Neural cell (in vitro differentiated cells): ENCODE data around the gene EHD4.

Experiments
- EP300 ChIP-seq: fragments of 450-650 bp; conservative IDR thresholded peaks from 2 replicates; pipeline ENCODE4 v1.6.1; 2014; ENCODE audit warnings: antibody characterized with exemption, mild to moderate bottlenecking, moderate library complexity; ENCODE audit not compliant: poor library complexity, severe bottlenecking
- TF ChIP-seq, protein P1 (sequence below): fragments of 450-650 bp; IDR thresholded peaks from 2 replicates; pipeline ENCODE4 v1.5.1; 2014; ENCODE audit warnings: antibody characterized with exemption, mild to moderate bottlenecking, moderate library complexity; ENCODE audit not compliant: poor library complexity, severe bottlenecking

GRCh38 chr15:41997845-41998244, 25.5 kb upstream of the EHD4 start:
- TF ChIP-seq, protein P1, sequence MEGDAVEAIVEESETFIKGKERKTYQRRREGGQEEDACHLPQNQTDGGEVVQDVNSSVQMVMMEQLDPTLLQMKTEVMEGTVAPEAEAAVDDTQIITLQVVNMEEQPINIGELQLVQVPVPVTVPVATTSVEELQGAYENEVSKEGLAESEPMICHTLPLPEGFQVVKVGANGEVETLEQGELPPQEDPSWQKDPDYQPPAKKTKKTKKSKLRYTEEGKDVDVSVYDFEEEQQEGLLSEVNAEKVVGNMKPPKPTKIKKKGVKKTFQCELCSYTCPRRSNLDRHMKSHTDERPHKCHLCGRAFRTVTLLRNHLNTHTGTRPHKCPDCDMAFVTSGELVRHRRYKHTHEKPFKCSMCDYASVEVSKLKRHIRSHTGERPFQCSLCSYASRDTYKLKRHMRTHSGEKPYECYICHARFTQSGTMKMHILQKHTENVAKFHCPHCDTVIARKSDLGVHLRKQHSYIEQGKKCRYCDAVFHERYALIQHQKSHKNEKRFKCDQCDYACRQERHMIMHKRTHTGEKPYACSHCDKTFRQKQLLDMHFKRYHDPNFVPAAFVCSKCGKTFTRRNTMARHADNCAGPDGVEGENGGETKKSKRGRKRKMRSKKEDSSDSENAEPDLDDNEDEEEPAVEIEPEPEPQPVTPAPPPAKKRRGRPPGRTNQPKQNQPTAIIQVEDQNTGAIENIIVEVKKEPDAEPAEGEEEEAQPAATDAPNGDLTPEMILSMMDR = no peak
- TF ChIP-seq EP300 = no peak
